HepG2 (cell line): ENCODE measurements around the gene MAPK6. TPM values are rescaled to one million over a fixed set of nuclear protein-coding genes. Genes with fewer than 3 reads are reported as not detected.
A peak's percentile ranks its signal among the peaks of the same experiment; 100 is the strongest.

Source experiments
- ETV6 ChIP-seq: sonication (generic); formaldehyde crosslinking; conservative IDR thresholded peaks from 2 replicates; pipeline ENCODE4 v1.4.0; 2020; ENCODE audit warnings: missing genetic modification reagents
- FOXO4 ChIP-seq: sonication (generic); formaldehyde crosslinking; conservative IDR thresholded peaks from 2 replicates; pipeline ENCODE4 v1.8.1; 2023; ENCODE audit warnings: missing genetic modification reagents
- JUN ChIP-seq: sonication (generic); formaldehyde crosslinking; IDR thresholded peaks from 2 replicates; pipeline ENCODE4 v1.4.0; 2020; ENCODE audit warnings: mild to moderate bottlenecking, missing genetic modification reagents
- KDM5B ChIP-seq: sonication (generic); formaldehyde crosslinking; IDR thresholded peaks from 2 replicates; pipeline ENCODE4 v1.4.0; 2020; ENCODE audit warnings: missing genetic modification reagents, mild to moderate bottlenecking, borderline replicate concordance
- KLF9 ChIP-seq: IDR thresholded peaks from 2 replicates; pipeline ENCODE4 v1.6.1; 2016; ENCODE audit warnings: low read depth
- MZF1 ChIP-seq: sonication (generic); formaldehyde crosslinking; IDR thresholded peaks from 2 replicates; pipeline ENCODE4 v1.8.1; 2023; ENCODE audit warnings: mild to moderate bottlenecking, missing genetic modification reagents, borderline replicate concordance
- NFATC3 ChIP-seq: sonication (generic); formaldehyde crosslinking; IDR thresholded peaks from 2 replicates; pipeline ENCODE4 v1.5.1; 2020; ENCODE audit warnings: mild to moderate bottlenecking, missing genetic modification reagents
- NFIB ChIP-seq: sonication (generic); formaldehyde crosslinking; IDR thresholded peaks from 2 replicates; pipeline ENCODE4 v1.9.0; 2021; ENCODE audit warnings: missing genetic modification reagents, mild to moderate bottlenecking, borderline replicate concordance
- NR2F1 ChIP-seq, 2 experiments: fragments of 450-650 bp in 1 of 2; formaldehyde crosslinking in 1 of 2; IDR thresholded peaks; 2 replicates each; pipeline versions ENCODE4 v1.5.0 to v1.6.1; 2016 to 2020; ENCODE audit warnings: mild to moderate bottlenecking in 1 of 2, missing compliant biosample characterization in 1 of 2, missing genetic modification reagents in 1 of 2, moderate library complexity in 1 of 2
- PBX2 ChIP-seq: IDR thresholded peaks from 2 replicates; pipeline ENCODE4 v1.6.1; 2016; ENCODE audit warnings: control low read depth
- RCOR2 ChIP-seq: IDR thresholded peaks from 2 replicates; pipeline ENCODE4 v1.6.1; 2016; ENCODE audit warnings: missing biosample characterization, missing genetic modification reagents
- TOPORS ChIP-seq: sonication (generic); formaldehyde crosslinking; IDR thresholded peaks from 2 replicates; pipeline ENCODE4 v1.8.0; 2023; ENCODE audit warnings: mild to moderate bottlenecking, missing genetic modification reagents
- ZBTB43 ChIP-seq: sonication (generic); formaldehyde crosslinking; conservative IDR thresholded peaks from 2 replicates; pipeline ENCODE4 v1.4.0; 2020; ENCODE audit warnings: missing genetic modification reagents
- ZFP1 ChIP-seq: IDR thresholded peaks from 2 replicates; pipeline ENCODE4 v1.6.1; 2016
- ZFP37 ChIP-seq: sonication (generic); formaldehyde crosslinking; IDR thresholded peaks from 2 replicates; pipeline ENCODE4 v1.4.0; 2020; ENCODE audit warnings: missing genetic modification reagents, borderline replicate concordance
- ZKSCAN5 ChIP-seq: sonication (generic); formaldehyde crosslinking; IDR thresholded peaks from 2 replicates; pipeline ENCODE4 v1.5.1; 2020; ENCODE audit warnings: mild to moderate bottlenecking, missing genetic modification reagents
- ZMYM2 ChIP-seq: sonication (generic); formaldehyde crosslinking; IDR thresholded peaks from 2 replicates; pipeline ENCODE4 v1.8.0; 2022; ENCODE audit warnings: mild to moderate bottlenecking, missing genetic modification reagents
- ZNF557 ChIP-seq: sonication (generic); formaldehyde crosslinking; IDR thresholded peaks from 2 replicates; pipeline ENCODE4 v1.4.0; 2020; ENCODE audit warnings: missing genetic modification reagents
- ZNF790 ChIP-seq: sonication (generic); formaldehyde crosslinking; IDR thresholded peaks from 2 replicates; pipeline ENCODE4 v1.8.0; 2022; ENCODE audit warnings: missing genetic modification reagents, mild to moderate bottlenecking, borderline replicate concordance
- ZSCAN9 ChIP-seq: IDR thresholded peaks from 2 replicates; pipeline ENCODE4 v1.6.1; 2016; ENCODE audit warnings: borderline replicate concordance
- polyA plus RNA-seq, 8 experiments: library from polyadenylated mRNA; depleted of rRNA in 3 of 8; stranded (reverse) in 7 of 8; unstranded in 1 of 8; fragments of >200 nt; fragmentation: Illumina TruSeq in 4 of 8; extraction: Trizol in 4 of 8; gene quantifications; 2 replicates each; pipeline versions ENCODE4 v1.2.1 to v1.2.3, GENCODE V29; 2011 to 2016; ENCODE audit warnings: low read depth in 4 of 8, missing spikeins in 1 of 8, mixed read lengths in 1 of 8; ENCODE audit not compliant: insufficient read depth in 1 of 8
- total RNA-seq, 5 experiments: library from RNA; depleted of rRNA; stranded (reverse); fragments of >200 nt; fragmentation: Illumina TruSeq; extraction: Trizol; gene quantifications; 2 replicates each; pipeline ENCODE4 v1.2.3, GENCODE V29; 2016; ENCODE audit warnings: low read depth in 1 of 5
- TF ChIP-seq, protein P1 (sequence below): sonication (generic); formaldehyde crosslinking; IDR thresholded peaks from 2 replicates; pipeline ENCODE4 v1.4.0; 2020; ENCODE audit warnings: missing genetic modification reagents
- TF ChIP-seq, protein P2 (sequence below): sonication (generic); formaldehyde crosslinking; IDR thresholded peaks from 2 replicates; pipeline ENCODE4 v1.4.0; 2020; ENCODE audit warnings: mild to moderate bottlenecking, missing genetic modification reagents

Gene MAPK6
- total and polyA plus RNA-seq, 2 of the 13 experiments (the other 11 are each of a cell fraction or from before 2014, with no cell fraction given) = 89.5 to 99.7 TPM

GRCh38 chr15:52010633-52011595 is 8.1 kb upstream of the MAPK6 start (continued):
- TF ChIP-seq RCOR2 (CRISPR knock-in tag) = no peak
- TF ChIP-seq NR2F1 (CRISPR knock-in tag; IDR thresholded peaks at IDR 0.05) = no peak
- TF ChIP-seq JUN = no peak
- 0 out of 2 replicates have a peak, but pooled peaks have one; percentile 18 for TF ChIP-seq KLF9 (CRISPR knock-in tag)
- TF ChIP-seq, protein P1, sequence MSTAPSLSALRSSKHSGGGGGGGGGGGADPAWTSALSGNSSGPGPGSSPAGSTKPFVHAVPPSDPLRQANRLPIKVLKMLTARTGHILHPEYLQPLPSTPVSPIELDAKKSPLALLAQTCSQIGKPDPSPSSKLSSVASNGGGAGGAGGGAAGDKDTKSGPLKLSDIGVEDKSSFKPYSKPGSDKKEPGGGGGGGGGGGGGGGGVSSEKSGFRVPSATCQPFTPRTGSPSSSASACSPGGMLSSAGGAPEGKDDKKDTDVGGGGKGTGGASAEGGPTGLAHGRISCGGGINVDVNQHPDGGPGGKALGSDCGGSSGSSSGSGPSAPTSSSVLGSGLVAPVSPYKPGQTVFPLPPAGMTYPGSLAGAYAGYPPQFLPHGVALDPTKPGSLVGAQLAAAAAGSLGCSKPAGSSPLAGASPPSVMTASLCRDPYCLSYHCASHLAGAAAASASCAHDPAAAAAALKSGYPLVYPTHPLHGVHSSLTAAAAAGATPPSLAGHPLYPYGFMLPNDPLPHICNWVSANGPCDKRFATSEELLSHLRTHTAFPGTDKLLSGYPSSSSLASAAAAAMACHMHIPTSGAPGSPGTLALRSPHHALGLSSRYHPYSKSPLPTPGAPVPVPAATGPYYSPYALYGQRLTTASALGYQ (CRISPR knock-in tag) = 0 out of 2 replicates have a peak, but pooled peaks have one; percentile 29
- no peak for TF ChIP-seq ZFP1 (CRISPR knock-in tag)
- TF ChIP-seq ZNF557 = no peak
- no peak for TF ChIP-seq NFATC3
- no peak for TF ChIP-seq MZF1 (CRISPR knock-in tag)
- no peak for TF ChIP-seq TOPORS
- 0 out of 2 replicates have a peak, but pooled peaks have one; percentile 58 for TF ChIP-seq FOXO4 (CRISPR knock-in tag)
- TF ChIP-seq ZMYM2 (CRISPR knock-in tag) = 0 out of 2 replicates have a peak, but pooled peaks have one; percentile 44
- no peak for TF ChIP-seq ZNF790
- TF ChIP-seq KDM5B = no peak
- TF ChIP-seq ZKSCAN5 = no peak
- no peak for TF ChIP-seq ZSCAN9 (CRISPR knock-in tag)
- no peak for TF ChIP-seq ZFP37 (CRISPR knock-in tag)
- TF ChIP-seq, protein P2, sequence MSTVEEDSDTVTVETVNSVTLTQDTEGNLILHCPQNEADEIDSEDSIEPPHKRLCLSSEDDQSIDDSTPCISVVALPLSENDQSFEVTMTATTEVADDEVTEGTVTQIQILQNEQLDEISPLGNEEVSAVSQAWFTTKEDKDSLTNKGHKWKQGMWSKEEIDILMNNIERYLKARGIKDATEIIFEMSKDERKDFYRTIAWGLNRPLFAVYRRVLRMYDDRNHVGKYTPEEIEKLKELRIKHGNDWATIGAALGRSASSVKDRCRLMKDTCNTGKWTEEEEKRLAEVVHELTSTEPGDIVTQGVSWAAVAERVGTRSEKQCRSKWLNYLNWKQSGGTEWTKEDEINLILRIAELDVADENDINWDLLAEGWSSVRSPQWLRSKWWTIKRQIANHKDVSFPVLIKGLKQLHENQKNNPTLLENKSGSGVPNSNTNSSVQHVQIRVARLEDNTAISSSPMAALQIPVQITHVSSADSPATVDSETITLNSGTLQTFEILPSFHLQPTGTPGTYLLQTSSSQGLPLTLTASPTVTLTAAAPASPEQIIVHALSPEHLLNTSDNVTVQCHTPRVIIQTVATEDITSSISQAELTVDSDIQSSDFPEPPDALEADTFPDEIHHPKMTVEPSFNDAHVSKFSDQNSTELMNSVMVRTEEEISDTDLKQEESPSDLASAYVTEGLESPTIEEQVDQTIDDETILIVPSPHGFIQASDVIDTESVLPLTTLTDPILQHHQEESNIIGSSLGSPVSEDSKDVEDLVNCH (CRISPR knock-in tag) = no peak
- TF ChIP-seq PBX2 (CRISPR knock-in tag) = no peak
- no peak for TF ChIP-seq ETV6 (CRISPR knock-in tag)
- no peak for TF ChIP-seq NFIB (CRISPR knock-in tag)
- TF ChIP-seq ZBTB43 (CRISPR knock-in tag) = no peak
